ENCODE data around the gene PTDSS2. TPM values are rescaled to one million over a fixed set of nuclear protein-coding genes. Genes with fewer than 3 reads are reported as not detected.

Gene PTDSS2
- total and polyA plus RNA-seq, 9 of the 15 experiments (the other 6 are each of a cell fraction or from before 2014, with no cell fraction given): 0.45 to 53.9 (median 17.2) TPM

DNA sequence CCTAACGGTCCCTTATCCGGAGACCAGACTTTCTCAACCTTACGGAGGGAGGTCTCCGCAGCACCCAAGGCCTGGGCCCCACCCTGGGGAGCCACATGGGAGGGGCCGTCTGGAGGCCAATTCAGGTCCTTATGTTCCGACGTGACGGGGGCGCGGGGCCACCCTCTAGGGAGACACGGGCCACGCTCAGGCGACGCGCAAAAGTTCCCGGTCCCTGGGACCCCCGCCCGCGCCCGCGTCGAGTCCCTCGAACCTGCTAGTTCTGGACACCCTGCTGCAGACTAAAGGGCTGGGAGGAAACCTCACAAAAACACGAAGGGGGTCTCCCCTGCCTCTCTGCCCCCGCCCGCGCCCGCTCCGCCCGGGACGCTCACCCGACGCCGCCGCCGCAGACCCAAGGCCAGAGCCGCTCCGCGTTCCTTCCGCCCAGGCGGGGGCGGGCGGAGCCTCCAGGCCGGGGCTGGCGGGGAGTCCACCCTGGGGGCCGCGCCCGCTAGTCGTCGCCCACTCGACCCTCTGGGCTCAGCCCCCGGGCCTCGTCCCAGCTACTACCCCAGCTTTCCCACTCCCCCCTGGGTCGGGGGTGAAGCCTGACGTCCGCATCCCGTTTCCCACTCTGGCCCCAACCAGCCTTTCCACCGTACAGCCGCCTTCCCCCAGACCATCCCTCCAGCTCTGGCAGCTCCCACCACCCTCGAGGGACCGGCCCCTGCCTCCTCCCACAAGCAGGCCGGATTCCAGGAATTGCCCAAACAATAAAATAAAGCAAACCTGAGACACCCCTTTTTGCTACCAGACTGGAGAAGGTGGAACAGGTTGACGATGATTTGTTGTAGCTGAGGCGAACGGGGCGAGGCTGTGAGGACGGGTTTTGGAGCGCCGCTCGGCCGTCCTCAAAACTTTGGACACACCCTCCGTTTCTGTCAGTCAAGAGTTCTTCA is 54.2 kb downstream of the PTDSS2 start (continued):
- TF ChIP-seq GABPB1 (CRISPR knock-in tag; IDR thresholded peaks at IDR 0.05): peak; percentile 25; the same call in 1 of the 2 replicates
- TF ChIP-seq PKNOX1 (IDR thresholded peaks at IDR 0.05): peak; percentile 93
- peak; percentile 27 for TF ChIP-seq HMGN3 (IDR thresholded peaks at IDR 0.05; ENCODE audit: borderline replicate concordance, extremely low read depth, insufficient read length, low read depth, low read length)
- no peak for TF ChIP-seq FOXJ3 (CRISPR knock-in tag; IDR thresholded peaks at IDR 0.05)
- TF ChIP-seq OTX1 (CRISPR knock-in tag; IDR thresholded peaks at IDR 0.05): no peak
- no peak for TF ChIP-seq ZNF785 (CRISPR knock-in tag; IDR thresholded peaks at IDR 0.05)
- TF ChIP-seq NR4A1 (CRISPR knock-in tag; IDR thresholded peaks at IDR 0.05): 0 out of 2 replicates have a peak, but pooled peaks have one; percentile 34
- no peak for TF ChIP-seq NR4A1 (tag; IDR thresholded peaks at IDR 0.05)
- TF ChIP-seq, protein P1, sequence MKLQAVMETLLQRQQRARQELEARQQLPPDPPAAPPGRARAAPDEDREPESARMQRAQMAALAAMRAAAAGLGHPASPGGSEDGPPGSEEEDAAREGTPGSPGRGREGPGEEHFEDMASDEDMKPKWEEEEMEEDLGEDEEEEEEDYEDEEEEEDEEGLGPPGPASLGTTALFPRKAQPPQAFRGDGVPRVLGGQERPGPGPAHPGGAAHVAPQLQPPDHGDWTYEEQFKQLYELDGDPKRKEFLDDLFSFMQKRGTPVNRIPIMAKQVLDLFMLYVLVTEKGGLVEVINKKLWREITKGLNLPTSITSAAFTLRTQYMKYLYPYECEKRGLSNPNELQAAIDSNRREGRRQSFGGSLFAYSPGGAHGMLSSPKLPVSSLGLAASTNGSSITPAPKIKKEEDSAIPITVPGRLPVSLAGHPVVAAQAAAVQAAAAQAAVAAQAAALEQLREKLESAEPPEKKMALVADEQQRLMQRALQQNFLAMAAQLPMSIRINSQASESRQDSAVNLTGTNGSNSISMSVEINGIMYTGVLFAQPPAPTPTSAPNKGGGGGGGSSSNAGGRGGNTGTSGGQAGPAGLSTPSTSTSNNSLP (IDR thresholded peaks at IDR 0.05; ENCODE audit: borderline replicate concordance, low read depth, low read length): no peak
- peak; percentile 76 for TF ChIP-seq NCOA6 (IDR thresholded peaks at IDR 0.05)
- TF ChIP-seq FOXP1 (CRISPR knock-in tag; IDR thresholded peaks at IDR 0.05): peak; percentile 61; the same call in 1 of the 2 replicates
- TF ChIP-seq, protein P2, sequence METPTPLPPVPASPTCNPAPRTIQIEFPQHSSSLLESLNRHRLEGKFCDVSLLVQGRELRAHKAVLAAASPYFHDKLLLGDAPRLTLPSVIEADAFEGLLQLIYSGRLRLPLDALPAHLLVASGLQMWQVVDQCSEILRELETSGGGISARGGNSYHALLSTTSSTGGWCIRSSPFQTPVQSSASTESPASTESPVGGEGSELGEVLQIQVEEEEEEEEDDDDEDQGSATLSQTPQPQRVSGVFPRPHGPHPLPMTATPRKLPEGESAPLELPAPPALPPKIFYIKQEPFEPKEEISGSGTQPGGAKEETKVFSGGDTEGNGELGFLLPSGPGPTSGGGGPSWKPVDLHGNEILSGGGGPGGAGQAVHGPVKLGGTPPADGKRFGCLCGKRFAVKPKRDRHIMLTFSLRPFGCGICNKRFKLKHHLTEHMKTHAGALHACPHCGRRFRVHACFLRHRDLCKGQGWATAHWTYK (CRISPR knock-in tag; IDR thresholded peaks at IDR 0.05): peak; percentile 35; the same call in 1 of the 2 replicates
- TF ChIP-seq BRD4 (IDR thresholded peaks at IDR 0.05): peak; percentile 46; the same call in 1 of the 2 replicates
- TF ChIP-seq ARID3B (CRISPR knock-in tag; IDR thresholded peaks at IDR 0.05; ENCODE audit: borderline replicate concordance): no peak
- no peak for TF ChIP-seq TBL1XR1 (IDR thresholded peaks at IDR 0.05; ENCODE audit: low read length in 2 of 2)
- TF ChIP-seq ZNF3 (CRISPR knock-in tag; IDR thresholded peaks at IDR 0.05): no peak
- peak; percentile 62 for TF ChIP-seq CXXC5 (CRISPR knock-in tag; IDR thresholded peaks at IDR 0.05)
- TF ChIP-seq MEIS2 (IDR thresholded peaks at IDR 0.05; ENCODE audit: partially characterized antibody): peak; percentile 36
- TF ChIP-seq, protein P3, sequence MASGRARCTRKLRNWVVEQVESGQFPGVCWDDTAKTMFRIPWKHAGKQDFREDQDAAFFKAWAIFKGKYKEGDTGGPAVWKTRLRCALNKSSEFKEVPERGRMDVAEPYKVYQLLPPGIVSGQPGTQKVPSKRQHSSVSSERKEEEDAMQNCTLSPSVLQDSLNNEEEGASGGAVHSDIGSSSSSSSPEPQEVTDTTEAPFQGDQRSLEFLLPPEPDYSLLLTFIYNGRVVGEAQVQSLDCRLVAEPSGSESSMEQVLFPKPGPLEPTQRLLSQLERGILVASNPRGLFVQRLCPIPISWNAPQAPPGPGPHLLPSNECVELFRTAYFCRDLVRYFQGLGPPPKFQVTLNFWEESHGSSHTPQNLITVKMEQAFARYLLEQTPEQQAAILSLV (tag; IDR thresholded peaks at IDR 0.05): no peak
